HL-60/S4 treated with retinoic acid at 250 ng/mL for 4 days and 3 days (cell line): ENCODE results near the gene SOX18.

Source experiments
- in situ Hi-C: fragments of 300-500 bp; cut with MboI; formaldehyde crosslinking; loops from 2 replicates; pipeline ENCODE4 v1.7.0; 2022; ENCODE audit warnings: low sequenced_read_pairs

SOX18 gene

GRCh38 chr20:64053841-64054661 lies 4.6 kb upstream of the SOX18 start:
- in situ Hi-C loops: no loop called here

GRCh38 chr20:64052987-64053840 lies 3.8 kb upstream of the SOX18 start:
- in situ Hi-C loops: no loop called here

DNA sequence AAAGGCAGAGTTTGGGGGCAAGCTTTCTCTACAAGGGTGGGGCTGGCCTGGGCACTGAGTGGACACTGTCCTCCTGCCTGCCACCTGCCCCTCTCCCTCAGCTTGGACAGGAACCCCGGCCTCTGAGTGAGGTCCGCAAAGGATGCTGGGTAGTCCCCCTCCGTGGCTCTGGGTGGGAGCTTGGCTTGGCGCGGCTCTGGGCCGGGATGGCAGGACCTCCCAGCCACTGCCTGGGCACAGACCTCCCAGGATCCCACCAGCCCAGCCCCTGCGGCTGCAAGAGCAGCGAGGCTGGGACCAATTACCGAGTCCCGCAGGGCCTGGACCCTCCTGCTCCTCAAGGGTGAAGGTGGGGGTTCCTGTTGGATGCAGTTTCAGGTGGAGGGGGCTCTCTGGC lies 2.9 kb upstream of the SOX18 start:
- in situ Hi-C loops: no loop called here

DNA sequence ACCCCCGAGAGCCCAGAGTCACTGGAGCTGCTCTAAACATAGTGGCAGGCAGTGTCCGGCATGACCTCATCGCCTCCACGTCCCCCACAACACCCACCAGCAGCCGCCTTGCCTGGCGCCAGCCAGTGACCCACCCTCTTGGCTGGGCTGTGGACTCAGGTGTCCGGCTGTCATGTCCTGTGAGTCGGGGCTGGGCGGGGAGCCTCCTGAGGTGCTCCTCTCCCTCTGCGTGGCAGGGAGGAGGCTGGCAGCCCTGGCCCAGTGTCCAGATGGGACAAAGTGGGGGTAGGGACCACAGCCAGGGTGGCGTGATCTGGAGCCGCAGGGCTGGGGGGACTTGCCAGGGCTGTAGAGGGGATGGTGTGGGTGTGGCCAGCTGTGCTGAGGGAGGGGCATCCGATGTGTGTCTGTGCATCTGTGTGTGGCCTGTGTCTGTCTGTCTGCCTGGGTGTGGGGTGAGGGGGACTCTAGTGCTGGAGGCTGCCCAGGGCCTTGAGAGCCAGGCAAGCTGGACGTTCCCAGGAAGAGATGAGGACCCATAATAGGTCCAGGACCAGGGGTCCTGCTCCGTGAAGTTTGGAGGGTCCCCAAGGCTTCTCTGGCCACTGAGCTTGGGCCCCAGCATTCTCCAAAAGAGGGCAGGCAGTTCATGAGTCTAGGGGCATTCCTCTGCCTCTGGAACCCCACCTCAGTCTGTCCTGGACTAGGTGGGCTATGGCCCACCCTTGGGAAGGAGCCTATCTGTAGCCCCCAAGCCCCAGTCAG lies 2.3 kb upstream of the SOX18 start:
- in situ Hi-C loops: no loop called here

- in situ Hi-C loops: no loop called here
Measured at GRCh38 chr20:64051033-64051452, 1.6 kb upstream of the SOX18 start.

DNA sequence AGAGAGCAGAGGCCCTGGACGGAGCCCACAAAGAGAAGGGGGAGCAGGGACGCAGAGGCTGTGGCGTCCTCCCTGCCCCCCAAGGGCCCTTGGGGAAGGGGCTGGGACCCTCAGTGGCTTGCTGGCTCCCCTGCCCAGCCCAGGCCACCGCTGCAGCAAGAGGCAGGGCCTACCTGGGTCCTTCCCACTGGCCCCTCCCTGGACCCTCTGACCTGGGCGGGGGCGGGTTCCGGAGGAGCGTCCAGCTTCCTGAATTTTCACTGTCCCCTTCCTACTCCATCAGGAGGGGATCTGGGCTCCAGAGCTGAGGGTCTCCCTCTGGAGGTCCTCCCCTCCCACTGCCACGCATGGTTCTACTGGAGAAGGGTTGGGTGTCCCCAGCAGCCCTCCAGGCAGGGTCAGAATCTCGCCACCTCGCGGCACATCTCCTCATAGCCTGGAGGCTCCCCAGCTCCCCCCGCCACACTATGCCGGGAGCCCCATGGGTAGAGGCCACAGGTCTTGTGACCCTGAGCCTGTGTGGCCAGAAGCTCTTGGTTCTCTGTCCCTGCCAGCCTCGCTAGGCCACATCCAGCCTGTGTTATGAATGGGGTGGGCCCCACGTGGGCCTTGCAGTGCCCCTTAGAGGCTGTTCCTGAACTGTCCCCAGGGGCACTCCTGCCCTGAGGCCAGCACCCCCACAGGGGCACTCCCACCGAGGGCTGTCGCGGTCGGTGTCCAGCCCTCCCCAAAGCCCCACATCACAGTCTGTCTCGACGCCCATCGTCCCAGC lies 1.0 kb upstream of the SOX18 start:
- in situ Hi-C loops: no loop called here

GRCh38 chr20:64049878-64050260 lies 430 bp upstream of the SOX18 start:
- in situ Hi-C loops: no loop called here

GRCh38 chr20:64048402-64049044 lies 916 bp downstream of the SOX18 start:
- in situ Hi-C loops: no loop called here

DNA sequence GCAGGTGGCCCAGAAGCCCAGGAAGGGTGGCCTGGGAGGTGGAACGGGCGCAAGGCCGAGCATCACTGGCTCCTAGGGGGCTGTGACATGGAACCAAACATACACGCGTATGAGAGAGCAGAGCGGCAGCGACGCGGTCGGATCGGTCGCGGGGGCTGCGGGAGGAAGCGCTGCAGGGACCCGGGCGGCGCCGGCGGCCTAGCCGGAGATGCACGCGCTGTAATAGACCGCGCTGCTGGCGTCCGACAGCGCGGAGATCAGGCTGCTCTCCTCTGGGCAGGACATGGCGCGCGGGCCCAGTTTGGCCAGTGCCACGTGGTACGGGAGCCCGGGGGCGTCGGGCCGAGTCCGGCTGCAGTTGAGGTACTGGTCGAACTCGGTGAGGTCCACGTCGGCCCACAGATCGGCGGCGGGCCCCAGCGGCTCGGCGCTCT lies 1.5 kb downstream of the SOX18 start:
- in situ Hi-C loops: no loop called here

DNA sequence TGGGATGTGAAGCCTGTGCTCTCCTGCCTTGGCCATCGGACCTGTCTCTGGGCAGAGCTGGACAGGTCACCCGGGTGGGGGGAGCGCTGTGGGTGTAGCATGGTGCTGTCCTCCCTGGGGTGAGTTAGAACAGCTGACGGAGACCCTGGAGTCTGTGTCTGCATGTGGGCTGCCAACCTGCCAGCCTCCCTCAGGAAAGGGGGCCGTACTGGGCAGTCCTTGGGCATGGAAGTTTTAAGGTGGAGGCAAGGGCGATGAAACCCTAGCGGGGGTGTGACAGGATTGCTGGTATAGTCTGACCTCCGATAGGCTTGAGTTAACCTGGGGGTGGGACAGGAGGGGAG lies 2.4 kb downstream of the SOX18 start:
- in situ Hi-C loops: no loop called here

DNA sequence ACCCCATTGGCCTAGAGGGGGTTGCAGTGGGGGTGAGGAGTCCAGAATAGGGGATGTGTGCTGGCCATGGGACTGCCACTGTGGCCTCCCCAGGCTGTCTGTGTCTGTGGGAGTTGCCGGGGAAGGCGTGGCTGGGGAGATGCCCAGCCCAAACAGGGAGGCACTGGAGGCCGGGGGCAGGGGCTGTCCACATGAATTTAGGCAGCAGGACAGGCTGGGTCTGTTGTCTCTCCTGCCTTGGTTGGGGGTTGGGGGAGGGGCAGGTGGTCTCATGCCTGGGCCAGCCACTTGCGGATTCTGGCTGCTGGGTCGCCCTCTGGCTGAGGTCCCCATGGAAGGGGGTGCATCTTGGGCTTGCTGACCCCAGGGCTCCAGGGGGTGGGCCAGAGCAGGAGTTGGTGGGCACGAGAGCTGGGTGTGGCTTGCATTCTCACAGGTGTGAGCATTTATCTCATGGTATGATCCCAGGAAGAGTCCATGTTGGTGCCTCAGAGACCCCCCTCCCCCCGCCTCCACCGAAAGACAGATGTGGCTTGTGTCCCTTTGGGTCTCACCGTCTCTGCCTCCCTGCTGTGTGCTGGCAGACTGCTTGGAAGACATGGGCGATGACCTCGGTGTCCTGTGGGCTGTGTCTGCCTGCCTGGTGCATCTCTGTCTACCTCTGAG lies 4.0 kb downstream of the SOX18 start:
- in situ Hi-C loops: no loop called here

- in situ Hi-C loops: no loop called here
Measured at GRCh38 chr20:64044484-64045247, 4.8 kb downstream of the SOX18 start.

- in situ Hi-C loops: no loop called here
Measured at GRCh38 chr20:64043768-64044167, 5.7 kb downstream of the SOX18 start.

DNA sequence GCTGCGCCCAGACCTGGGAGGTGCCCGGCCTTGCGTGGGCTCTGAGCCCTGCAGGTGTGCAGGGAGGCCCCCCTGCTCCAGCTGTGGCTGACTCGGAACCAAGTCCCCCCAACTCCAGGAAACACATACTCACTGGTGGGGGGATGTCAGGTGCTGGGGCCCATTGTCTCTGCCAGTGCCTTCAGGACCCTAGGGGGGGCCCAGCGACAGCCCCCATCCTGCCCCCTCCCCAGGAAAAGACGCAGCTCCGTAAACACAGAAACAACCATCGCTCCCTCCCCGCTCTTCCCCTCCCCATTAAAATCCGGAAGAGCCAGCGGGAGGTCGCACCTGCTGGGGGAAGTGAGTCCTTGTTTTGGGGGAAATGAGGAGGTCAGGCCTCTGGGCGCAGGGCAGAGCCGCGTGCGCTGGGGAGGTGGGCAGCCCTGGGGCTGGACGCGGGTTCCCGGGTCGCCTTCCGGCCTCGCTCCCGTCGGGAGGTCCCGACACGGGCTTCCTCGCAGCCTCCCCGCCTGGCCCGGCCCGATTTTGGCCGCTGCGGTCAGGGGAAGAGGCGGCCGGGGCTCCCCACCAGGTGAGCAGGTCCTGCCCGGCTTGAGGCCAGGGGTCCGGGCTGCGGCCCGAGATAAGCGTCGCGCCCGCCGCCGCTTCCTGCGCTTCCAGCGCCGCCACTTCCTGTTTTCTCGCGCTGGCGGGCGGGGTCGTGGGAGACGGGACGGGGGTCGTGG lies 7.2 kb downstream of the SOX18 start:
- in situ Hi-C loops: no loop called here

- in situ Hi-C loops: no loop called here
Measured at GRCh38 chr20:64041781-64042053, 7.7 kb downstream of the SOX18 start.

GRCh38 chr20:64041040-64041780 lies 8.2 kb downstream of the SOX18 start:
- in situ Hi-C loops: no loop called here

DNA sequence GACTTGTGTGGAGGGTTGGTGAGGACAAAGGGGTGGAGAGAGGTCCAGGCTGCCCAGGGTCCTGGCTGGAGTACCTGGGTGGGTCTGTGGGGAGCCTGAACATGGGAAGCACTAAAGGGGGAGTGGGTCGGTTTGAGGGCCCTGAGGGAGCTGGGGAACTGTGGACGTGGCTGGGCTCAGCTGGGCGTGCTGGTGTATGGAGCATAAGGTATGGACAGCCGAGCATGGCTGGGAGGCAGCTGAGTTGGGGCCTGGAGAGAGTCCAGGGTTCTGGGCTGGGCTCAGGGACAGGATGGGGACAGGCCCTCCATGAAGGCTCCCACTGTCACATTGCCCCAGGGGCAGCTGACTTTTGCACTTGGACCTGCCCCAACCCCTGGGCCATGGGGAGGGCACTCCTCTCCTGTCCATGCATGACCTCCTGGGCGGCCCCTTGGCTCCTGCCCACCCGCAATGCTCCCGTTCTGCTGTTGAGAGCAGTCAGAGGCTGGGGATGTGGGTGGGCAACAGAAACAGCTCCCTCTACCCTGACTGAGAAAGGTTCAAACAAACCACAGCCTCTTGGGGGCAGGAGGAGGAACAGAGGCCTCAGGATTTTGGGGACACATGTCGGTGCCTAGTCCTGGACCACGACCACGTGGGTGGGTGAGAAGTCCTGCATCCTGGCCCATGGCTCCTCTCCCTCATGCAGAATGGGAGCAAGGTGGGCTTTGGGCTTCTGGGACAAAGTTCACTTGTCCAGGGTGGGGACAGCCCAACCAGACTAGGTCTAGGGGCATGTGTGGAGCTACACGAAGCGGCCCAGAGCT lies 9.0 kb downstream of the SOX18 start:
- in situ Hi-C loops: no loop called here
